ENCODE data around the gene INPP5K. TPM values are rescaled to one million over a fixed set of nuclear protein-coding genes. Genes with fewer than 3 reads are reported as not detected.
"Not testable (repeated sequence)": the region's sequence is repeated elsewhere in the genome, so short reads cannot be mapped to it uniquely, and the experiment has no call there.

INPP5K gene
- polyA plus RNA-seq, 1 experiment, result 25.9 TPM

GRCh38 chr17:1533661-1534325 lies 17.4 kb upstream of the INPP5K start:
- Histone ChIP-seq H3K27me3 (ENCODE audit: control insufficient read depth, insufficient read depth, low read length) (no peaks in the 10 kb centered on the region), H3K4me3 (ENCODE audit: low read depth, low read length) (no peak overlapping the region), H3K27ac (ENCODE audit: low read depth, low read length) (no peak overlapping the region), H3K9me3 (ENCODE audit: control insufficient read depth, insufficient read depth, low read length) (no peaks in the 10 kb centered on the region)
- no peak for DNase-seq (ENCODE audit: low read depth, low spot score)
- POLR2A ChIA-PET, result interaction anchor here (0.9 kb wide), 1 partner anchor 17 kb away, joined by 4 read pairs; the partner anchor contains the start of gene INPP5K
- CTCF ChIA-PET, result interaction anchor here (0.6 to 2.7 kb wide), 4 partner anchors 18 to 167 kb away, joined by 3 to 8 read pairs (median 6); no protein-coding TSS in a partner anchor
- TF ChIP-seq CTCF (IDR thresholded peaks at IDR 0.05; ENCODE audit: low read depth, low read length), result no peak

GRCh38 chr17:1532836-1533602 lies 16.6 kb upstream of the INPP5K start:
- Histone ChIP-seq H3K4me3 (ENCODE audit: low read depth, low read length) (no peak overlapping the region), H3K9me3 (ENCODE audit: control insufficient read depth, insufficient read depth, low read length) (no peaks in the 10 kb centered on the region), H3K27ac (ENCODE audit: low read depth, low read length) (no peak overlapping the region), H3K27me3 (ENCODE audit: control insufficient read depth, insufficient read depth, low read length) (no peaks in the 10 kb centered on the region)
- POLR2A ChIA-PET, result interaction anchor here (0.9 kb wide), 1 partner anchor 17 kb away, joined by 4 read pairs; the partner anchor contains the start of gene INPP5K
- CTCF ChIA-PET, result interaction anchor here (0.6 to 2.7 kb wide), 4 partner anchors 18 to 200 kb away, joined by 3 to 8 read pairs (median 6); no protein-coding TSS in a partner anchor
- DNase-seq (ENCODE audit: low read depth, low spot score), result no peak
- peak; percentile 28 for TF ChIP-seq CTCF (IDR thresholded peaks at IDR 0.05; ENCODE audit: low read depth, low read length)

- no peak overlapping the region for H3K4me3 ChIP-seq (ENCODE audit: low read depth, low read length)
- POLR2A ChIA-PET, result interaction anchor here (1.9 kb wide), 1 partner anchor 13 kb away, joined by 12 read pairs; the partner anchor contains the start of gene INPP5K
- CTCF ChIA-PET, result interaction anchor here (1.2 kb wide), 1 partner anchor 14 kb away, joined by 4 read pairs; no protein-coding TSS in a partner anchor
- no peaks in the 10 kb centered on the region for H3K9me3 ChIP-seq (ENCODE audit: control insufficient read depth, insufficient read depth, low read length)
- DNase-seq (ENCODE audit: low read depth, low spot score), result no peak
- no peak overlapping the region for H3K27ac ChIP-seq (ENCODE audit: low read depth, low read length)
- TF ChIP-seq CTCF (IDR thresholded peaks at IDR 0.05; ENCODE audit: low read depth, low read length), result no peak
- H3K27me3 ChIP-seq (ENCODE audit: control insufficient read depth, insufficient read depth, low read length), result no peaks in the 10 kb centered on the region
These were observed 13.5 kb upstream of the INPP5K start for GRCh38 chr17:1529863-1530262.

GRCh38 chr17:1526876-1527275 lies 10.5 kb upstream of the INPP5K start:
- DNase-seq (ENCODE audit: low read depth, low spot score); CTCF ChIA-PET: not testable (repeated sequence)

GRCh38 chr17:1522626-1523025 lies 6.2 kb upstream of the INPP5K start:
- Histone ChIP-seq H3K4me3 (ENCODE audit: low read depth, low read length) (no peak overlapping the region), H3K27ac (ENCODE audit: low read depth, low read length) (no peak overlapping the region), H3K27me3 (ENCODE audit: control insufficient read depth, insufficient read depth, low read length) (no peaks in the 10 kb centered on the region), H3K9me3 (ENCODE audit: control insufficient read depth, insufficient read depth, low read length) (no peaks in the 10 kb centered on the region)
- no peak for DNase-seq (ENCODE audit: low read depth, low spot score)
- ChIA-PET CTCF (no interaction called here), POLR2A (no interaction called here)
- TF ChIP-seq CTCF (IDR thresholded peaks at IDR 0.05; ENCODE audit: low read depth, low read length), result no peak

More at GRCh38 chr17:1526876-1527275, 10.5 kb upstream of the INPP5K start:
- H3K4me3 ChIP-seq (ENCODE audit: low read depth, low read length); H3K27me3 ChIP-seq (ENCODE audit: control insufficient read depth, insufficient read depth, low read length); POLR2A ChIA-PET; H3K9me3 ChIP-seq (ENCODE audit: control insufficient read depth, insufficient read depth, low read length); H3K27ac ChIP-seq (ENCODE audit: low read depth, low read length): not testable (repeated sequence)

Data from AG04450 (cell line).